ENCODE results near the gene FAT3. TPM values are rescaled to one million over a fixed set of nuclear protein-coding genes. Genes with fewer than 3 reads are reported as not detected.

The FAT3 gene
- 1.4 TPM for polyA plus RNA-seq (2013, experiment 1 of 2; ENCODE audit: insufficient read length)
- 1.4 TPM for polyA plus RNA-seq (2013, experiment 2 of 2; ENCODE audit: insufficient read length)

DNA sequence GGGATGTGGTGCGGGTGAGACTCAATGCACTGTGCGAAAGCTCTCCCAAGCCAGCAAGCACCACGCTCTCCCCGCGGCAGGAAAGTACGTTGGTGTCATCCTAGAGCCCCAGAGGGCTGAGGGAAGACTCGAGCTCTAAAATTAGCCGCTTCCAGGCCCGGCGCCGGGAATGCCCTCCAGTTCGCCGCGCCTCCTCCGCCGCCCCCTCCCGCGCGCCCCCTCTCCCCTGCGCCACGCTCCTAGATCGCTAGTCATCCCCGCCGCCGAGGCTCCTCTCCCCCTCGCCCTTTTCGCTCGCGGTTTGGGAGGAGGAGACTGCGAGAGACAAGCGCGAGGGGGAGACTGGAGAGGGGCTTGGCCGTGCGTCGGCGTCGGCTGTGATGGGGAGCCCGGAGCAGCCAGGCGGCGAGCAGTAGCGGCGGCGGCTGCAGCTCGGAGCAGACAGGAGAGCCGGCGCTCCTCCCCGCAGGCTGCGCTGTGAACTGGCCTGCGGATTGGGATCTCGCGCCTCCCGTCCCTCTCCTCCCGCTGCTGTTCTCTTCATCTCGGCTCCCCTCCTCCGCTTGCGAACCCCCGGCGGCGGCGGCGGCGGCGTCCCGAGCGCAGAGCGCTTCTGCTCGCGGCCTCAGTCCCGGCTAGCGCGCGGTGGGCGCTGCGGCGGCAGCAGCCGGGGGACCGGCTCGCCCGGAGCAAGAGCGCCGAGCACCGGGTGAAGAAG, at the start of gene FAT3:
FAT3 (plus strand) TSS at position 412 of the 718 bp plus-strand sequence. CDS start 127,295 bp downstream, outside the sequence.
- DNase-seq, result peak; percentile 86

DNA sequence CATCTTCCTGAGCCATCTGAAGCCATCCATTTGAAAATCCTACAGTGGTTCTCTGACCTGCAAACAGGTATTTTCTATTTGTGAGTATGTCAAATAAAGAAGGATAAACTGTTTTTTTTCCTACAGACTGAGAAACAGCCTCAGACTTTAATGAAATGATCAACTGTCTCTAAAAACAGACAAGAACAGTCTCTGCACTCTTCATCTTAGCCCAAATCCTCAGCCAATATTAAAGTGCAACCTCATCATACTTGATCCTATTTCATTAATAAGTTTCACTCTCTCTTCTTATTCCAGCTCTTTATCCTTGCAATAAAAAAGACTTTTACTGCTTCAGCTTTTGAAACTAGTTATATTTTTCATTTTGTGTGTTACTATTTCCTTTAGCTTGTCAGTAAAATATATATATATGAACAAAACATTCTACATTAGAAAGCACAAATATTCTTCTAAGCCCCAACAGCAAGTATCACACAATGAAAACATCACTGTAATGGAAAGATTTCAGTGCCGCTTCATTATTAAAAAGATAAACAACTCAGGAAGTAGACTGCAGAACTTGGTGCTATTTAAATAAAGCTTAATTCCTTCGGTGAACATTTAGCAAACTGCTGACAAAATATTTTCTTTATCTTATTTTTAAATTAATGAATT, 45.5 kb upstream of the FAT3 start:
- no peak for DNase-seq

- no peak for DNase-seq
Measured at GRCh38 chr11:92180226-92180625, 44.4 kb upstream of the FAT3 start.

DNA sequence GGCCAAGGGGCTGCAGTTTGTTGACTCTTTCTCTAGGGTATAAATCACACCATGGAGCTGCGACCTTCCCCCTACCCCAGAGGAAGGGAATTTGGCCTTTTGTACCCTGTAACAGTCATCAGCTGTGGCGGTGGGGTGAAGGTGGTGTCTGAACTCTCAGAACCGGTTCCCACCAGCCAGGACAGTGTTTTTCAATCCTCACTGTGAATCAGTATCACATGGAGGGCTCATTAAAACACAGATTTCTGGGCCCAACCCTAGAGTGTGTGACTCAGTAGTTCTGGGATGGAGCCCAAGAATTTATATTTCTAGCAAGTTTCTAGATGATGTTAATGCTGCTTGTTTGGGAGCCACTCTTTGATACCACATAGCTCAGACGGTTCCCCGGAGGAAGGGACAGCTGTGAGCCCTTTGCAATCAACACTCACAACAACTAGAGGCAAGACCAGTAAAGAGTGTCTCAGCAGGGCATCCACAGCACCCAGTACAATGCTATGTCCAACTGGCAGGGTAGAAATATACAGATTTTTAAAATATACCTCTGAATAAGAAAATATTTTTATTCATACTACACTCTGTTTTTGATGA, 43.9 kb upstream of the FAT3 start:
- peak; percentile 73 for DNase-seq

DNA sequence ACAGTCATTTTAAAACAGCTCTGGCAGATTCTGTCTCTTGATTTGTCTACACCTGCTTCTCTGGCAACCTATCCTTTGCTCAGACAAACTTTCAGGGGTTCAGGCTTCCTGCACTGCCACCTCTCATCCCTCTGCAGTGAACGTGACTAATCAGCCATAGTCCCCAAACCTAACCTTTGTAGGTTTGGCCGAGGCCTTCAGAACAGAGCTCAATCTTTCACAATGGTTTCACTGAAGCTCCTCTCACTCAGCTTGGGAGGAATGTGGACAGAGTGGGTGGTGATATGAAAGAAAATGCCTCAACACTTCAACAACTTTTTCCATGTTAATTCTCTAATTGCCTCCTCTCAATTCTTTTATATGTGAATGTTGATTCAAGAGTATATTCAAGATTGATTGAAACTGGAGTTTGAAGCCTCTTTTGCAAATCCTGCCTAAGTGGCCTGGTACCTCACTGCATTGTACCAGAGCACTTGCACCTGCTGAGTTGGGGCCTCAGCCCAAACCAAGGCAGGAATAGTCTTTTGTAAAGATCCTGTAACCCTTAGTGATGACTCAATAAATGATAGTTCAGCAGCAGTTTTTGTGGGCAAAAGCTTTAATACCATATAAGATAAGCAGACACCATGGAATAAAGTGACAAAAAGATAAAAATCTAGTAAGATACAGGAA, 33.9 kb upstream of the FAT3 start:
- no peak for DNase-seq

DNA sequence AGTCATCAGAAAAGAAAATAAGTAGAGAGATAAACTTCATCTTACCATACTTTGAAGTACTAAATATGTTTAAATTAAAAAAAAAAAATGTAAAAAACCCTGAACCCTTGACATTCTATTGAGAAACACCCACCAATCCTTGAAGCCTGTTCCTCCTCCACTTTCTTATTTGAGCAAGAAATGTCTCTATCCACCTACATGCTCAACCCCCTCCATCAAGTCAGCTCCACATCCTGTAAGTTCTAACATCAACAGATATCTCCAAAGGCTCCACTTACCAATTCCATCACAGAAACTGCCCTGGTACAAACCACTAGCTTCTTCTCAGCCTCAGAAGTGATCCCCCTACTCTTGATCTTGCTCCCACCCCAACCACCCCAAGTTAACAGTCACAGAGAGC, 32.5 kb upstream of the FAT3 start:
- no peak for DNase-seq

GRCh38 chr11:92198268-92198667, 26.4 kb upstream of the FAT3 start:
- no peak for DNase-seq

- DNase-seq, result no peak
Measured at GRCh38 chr11:92199991-92200390, 24.6 kb upstream of the FAT3 start.

GRCh38 chr11:92204731-92205130, 19.9 kb upstream of the FAT3 start:
- no peak for DNase-seq

DNA sequence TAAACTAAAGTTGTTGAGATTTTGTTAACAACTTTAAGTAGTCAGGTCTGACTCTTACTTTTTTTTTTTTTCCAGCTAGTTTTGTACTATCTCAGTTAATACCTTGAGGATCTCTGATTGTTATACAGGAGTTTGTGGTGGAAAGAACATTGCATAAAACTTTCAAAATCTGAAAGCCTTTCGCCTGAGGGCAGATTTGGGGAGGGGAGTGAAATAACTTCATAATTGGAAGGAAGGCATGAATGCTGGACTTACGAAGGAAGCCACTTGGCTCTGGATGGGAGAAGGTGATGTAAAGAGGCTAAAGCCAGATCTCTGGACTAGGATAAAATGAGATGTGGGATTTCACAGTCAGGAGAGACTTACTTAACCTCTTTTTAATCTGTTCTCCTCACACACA, 18.2 kb upstream of the FAT3 start:
- no peak for DNase-seq

DNA sequence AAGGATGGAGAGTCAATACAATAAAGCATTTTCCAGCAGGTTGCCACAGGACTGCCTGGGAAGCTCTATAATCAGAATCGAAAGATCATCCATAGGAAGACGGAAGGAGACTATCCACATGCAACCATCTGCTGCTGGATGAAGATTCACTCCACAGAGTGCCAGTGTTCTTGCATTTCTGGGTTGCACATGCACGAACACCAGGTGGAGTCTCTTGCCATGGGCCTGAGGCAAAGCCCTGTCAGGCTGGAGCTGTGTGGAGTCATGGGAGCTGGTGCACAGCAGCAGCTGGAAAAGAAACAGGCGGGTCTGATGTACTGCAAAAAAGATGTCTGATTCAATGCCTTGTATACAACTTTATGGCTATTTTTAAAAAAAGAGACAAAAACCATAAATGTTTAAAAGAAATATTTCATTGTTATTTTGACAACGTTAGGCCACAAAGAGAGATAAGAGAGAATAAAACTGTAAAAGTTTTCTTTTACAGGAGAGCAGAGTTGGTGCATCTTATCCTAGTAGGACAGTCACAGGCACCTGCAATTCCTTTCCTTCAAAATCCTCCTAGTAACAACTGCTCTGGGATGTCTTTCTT, 12.9 kb upstream of the FAT3 start:
- peak; percentile 51 for DNase-seq

DNA sequence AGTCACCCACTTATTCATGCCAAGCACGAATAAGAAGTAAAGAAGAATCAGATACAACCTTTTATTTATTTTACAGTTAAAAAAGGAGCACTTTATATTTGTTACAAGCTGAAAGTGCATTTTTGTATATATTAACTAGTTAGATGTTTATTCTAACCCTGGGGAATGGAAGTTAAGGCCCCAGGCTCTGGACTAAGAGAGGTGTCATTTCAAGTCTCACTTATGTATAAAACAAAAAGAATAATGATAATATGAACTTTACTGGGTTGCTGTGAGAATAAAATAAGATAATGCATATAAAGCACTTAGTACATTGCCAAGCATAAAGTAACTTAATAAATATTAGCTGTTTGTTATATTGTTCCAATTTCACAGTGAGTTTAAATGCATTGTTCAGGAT, 12.1 kb upstream of the FAT3 start:
- DNase-seq, result no peak

- DNase-seq, result no peak
Measured at GRCh38 chr11:92216789-92217188, 7.8 kb upstream of the FAT3 start.

DNA sequence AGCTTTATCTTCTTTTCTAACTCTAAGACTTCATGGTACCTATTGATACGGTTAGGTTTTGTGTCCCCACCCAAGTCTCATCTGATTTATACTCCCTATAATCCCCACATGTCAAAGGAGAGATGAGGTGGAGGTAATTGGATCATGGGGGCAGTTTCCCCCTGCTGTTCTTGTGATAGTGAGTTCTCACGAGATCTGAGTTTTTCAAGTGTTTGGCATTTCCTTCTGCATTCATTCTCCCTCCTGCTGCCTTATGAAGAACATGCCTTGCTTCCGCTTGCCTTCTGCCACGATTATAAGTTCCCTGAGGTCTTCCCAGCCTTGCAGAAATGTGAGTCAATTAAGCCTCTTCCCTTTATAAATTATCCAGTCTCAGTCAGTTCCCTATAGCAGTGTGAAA, 5.1 kb upstream of the FAT3 start:
- DNase-seq, result no peak

DNA sequence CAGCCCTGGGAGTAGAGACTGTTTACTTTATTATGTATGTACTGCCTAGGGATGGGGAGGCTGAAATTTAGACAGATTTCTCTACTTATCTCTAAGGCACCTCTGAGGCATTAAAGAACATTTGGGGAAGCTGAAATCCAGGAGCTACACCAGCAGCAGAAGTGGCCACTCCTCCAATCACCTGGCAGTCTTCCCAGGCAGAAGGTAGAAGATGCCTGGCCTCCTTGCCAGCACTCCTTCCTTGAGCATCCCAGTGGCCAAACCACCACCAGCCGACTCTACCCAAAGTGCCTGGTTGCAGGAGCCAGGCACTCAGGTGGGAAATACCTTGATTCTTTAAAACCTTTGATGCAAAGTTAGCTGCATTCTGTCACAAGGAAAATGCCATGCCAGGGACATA, 1.9 kb upstream of the FAT3 start:
- DNase-seq, result no peak

DNA sequence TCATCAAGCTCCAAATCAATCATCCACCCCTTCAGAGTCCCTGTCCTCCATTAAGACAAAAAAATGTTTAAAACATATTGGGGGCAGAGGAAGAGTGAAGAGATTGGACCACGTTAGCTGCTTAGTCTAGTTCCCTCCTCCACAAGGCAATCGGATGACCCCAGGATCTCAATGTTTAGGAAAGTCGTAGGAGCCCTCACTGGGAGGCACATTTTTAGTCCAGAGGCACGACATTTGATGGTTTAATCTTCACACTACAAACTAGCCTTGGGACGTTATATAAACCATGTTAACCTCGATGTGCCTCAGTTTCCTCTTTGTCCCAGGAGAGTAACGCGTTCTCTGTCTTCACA, 588 bp upstream of the FAT3 start:
- DNase-seq, result no peak

GRCh38 chr11:92225125-92225567, 528 bp downstream of the FAT3 start:
- DNase-seq, result no peak

DNA sequence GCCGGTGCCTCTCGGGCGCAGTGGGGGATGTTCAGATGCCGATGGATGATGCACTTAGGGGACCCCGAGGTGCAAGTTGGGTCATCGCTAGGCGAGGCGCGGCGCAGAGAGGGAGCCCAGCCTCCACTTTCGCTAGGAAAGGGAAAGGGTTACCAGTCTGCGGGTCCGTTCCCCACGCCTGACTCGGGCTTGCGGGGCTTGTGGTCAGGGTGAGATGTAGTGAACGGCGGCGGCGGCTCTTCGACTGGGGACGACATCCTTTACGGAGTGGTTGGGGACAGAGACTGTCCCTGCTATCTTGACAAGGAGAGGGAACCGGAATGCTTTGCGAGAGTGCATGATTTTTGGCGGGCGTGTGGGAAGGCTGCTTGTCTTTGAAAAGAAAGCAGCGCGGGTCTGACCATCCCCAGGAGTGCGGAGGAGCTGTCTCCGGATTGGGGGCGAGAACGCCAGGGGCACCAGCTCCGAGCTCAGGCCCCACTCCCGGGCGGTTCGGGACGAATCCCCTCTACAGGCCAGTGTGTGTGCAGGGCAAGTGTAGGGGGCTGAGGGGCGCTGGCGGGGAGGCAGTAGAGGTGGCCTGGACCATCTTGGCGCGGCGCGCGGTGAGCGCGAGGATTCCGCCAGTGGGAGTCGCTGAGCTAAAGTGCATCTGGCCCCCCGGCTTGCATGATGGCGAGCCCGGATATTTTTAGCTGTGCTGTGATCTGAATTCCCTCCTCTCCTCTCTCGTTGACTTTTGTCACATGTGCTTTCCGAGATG, 1.1 kb downstream of the FAT3 start:
- peak; percentile 25 for DNase-seq

DNA sequence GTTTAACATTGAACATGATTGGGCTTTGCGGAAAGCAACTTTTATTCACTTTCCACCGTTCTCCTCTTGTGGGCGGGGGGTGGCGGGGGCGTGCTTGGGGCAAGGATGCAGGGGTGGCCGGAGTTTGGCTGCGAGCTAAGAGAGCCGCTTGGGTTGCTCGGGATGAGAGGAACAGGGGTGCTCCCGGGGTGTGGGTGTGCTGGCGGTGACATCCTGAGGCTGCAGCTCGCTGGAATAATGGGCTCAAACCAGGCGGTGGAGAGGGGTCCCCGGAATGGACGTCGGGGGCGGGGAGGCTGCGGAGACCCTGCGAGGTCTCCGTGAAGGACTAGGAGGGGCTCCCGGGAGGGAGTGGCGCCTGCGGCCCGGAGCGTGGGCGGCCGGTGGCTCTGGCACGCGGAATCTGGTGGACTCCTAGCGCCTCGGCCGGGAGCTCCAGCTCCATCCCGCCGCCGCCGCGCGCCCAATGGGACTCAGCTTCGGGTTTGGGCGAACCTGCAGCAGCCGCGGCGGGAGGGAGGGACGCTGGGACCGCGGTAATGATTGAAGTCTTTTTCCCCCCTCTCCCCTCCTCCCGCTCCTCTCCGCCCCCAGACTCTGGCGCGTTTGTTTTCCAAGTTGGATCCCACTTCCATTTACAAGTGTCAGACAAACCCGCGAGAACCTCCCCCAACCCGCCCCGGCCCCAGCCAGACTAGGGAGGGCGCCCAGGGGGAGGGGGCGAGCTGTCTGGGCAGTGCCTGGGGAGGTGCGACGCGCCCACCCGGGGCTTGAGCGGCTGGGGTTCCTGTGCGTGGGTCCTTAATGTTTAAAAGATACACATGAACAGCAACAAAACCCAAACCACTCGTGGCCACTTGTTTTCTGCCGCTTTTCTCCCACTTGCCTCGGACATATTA, 2.0 kb downstream of the FAT3 start:
- DNase-seq, result peak; percentile 19

- no peak for DNase-seq
Measured at GRCh38 chr11:92227230-92227814, 2.7 kb downstream of the FAT3 start.
